Fibroblast of skin of left quadriceps (primary cell): ENCODE data around the gene KRTAP26-1.

Experiments
- DNase-seq, 2 experiments: peaks; one replicate each; pipeline ENCODE4 v3.0.0-alpha.2; 2013; ENCODE audit warnings: low read depth in 2 of 2

KRTAP26-1 gene, protein sequence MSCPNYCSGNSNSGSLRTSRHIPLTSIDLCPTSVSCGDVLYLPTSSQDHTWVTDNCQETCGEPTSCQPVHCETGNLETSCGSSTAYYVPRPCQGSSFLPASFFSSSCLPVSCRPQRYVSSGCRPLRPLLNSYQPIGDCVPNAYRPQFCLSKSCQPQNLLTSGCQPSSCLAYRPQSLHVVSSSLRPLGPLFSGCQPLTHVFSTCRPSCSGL

DNA sequence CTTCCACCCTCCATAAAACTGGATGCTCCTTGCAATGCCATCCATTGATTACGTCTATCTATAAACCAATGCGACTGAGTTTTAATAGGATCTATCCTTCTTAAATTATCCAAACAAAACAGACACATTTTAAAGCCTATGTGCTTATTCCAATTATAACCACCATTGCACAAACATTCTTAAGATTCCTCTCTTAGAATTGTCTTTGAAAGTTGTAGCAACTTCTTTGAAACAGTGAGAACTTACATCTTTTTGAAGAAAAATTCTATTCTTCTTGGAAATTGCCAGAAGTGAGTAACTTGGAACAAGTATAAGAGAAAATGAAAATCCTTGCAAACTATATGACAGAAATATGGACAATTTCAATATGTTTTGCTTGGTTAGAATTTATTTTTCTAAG, at the start of gene KRTAP26-1:
TSS of gene KRTAP26-1 (minus strand) at position 101 of the 400 bp plus-strand sequence. CDS start 280 bp downstream, outside the sequence.
- DNase-seq = no peak

DNA sequence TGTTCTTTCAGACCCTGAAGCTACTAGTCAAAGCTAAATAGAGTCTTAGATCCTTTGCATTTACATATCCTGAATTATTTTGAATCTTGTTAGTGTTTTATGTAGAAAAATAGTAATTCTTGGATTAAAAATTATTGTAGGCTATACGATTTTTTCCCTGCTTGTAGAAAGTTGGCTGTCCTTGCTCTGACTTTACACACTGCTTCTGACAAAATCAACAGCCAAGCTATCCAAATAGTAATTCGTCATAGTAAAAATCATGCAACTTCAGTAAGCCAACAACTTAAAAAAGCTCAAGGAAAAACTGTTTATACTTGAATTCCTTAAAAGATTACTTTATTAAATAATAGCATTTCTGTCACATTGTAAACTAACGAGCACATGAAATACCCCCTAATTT, 35.8 kb upstream of the KRTAP26-1 start:
- no peak for DNase-seq

DNA sequence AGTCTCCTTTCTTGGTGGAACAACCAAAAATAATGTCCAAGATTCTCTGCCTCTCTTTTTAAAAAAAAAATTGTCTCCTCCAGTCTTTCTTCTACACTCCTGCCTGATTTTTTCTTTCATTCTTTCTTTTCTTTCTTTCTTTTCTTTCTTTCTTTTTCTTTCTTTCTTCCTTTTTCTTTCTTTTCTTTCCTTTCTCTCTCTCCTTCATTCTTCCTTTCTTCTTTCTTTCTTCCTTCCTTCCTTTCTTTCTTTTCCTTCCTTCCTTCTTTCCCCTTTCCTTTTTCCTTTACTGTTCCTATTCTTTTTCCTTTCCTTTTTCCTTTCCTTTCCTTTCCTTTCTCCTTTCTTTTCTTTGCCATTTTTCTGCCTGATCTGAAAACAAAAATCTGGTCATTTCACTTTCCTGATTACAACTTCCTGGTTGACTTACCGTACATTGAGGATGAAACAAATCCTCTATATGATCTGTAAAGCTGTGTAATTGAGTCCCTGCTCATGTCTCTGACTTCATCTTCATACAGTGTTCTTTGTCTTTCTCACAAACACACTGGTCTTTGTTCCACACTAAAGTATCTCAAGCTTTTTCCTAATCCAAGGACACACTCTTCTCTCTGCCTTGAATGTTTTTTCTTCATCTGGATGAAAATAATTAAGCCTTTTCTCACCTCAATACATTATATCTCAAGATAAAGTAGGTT, 34.3 kb upstream of the KRTAP26-1 start:
- DNase-seq = no peak

DNA sequence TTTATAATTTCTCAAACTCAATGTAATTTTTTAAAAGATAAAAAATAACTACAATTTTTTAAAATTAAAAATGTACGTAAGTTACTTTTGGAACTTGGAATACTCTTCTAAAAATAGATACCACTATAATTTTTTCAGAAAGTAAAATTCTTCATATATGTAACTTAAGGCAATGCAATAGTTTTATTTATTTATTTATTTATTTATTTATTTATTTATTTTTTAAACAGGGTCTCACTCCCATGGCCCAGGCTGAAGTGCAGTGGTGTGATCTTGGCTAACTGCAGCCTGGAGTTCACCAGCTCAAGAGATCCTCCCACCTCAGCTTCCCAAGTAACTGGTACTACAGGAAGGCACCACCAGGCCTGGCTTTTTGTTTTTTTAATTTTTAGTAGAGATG, 31.4 kb upstream of the KRTAP26-1 start:
- DNase-seq = no peak

DNA sequence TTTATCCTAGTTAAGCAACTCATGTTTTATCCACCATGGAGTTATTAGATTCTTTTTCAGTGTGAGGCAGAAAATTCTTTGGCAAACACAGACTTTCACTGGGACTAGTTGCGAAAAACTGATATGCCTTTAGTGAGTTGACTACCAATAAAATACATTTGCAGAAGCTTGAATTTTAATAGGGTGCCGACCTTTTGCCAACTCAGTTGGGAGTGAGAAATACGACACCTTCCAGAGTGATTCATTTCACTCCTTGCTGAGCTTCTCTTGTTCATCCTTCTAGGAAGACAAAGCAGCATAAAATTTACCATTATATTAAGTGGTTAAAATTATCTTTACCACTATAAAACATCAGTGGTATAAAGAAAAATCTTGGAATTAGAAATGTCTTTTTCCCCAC, 29.5 kb upstream of the KRTAP26-1 start:
- DNase-seq = no peak

DNA sequence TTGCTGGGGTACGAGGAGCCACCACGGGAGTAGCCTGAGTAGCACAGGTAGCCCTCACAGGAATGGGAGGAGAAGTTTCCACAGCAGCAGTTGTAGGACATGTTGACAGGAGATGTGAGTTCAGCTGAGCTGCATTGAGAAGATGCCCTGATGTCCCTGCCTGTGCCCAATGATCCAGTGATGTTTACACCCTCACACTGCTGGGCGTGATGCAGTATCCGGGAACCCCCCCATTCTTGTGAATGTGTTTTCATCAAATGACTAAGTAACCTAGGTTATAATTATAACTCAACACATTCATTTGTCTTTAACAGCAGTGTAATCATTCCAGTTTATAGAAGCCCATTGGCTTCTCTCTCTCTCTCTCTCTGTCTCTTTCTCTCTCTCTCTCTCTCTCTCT, 28.4 kb upstream of the KRTAP26-1 start, which contains the start of gene KRTAP23-1:
TSS of gene KRTAP23-1 (minus strand) at position 101 of the 400 bp plus-strand sequence. CDS start at position 101, 0 bp downstream.
- no peak for DNase-seq

DNA sequence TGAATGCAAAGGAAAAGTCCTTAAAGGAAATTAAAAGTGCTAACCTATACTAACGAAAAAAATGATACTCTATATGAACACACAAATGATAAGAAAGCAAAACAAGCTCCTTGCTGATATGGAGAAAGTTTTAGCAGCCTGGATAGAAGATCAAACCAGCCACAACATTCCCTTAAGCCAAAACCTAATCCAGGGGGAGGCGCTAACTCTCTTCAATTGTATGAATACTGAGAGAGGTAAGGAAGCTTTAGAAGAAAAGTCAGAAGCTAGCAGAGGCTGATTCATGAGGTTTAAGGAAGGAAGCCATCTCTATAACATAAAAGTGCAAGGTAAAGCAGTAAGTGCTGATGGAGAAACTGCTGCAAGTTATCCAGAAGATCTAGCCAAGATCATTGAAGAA, 24.9 kb upstream of the KRTAP26-1 start:
- no peak for DNase-seq

DNA sequence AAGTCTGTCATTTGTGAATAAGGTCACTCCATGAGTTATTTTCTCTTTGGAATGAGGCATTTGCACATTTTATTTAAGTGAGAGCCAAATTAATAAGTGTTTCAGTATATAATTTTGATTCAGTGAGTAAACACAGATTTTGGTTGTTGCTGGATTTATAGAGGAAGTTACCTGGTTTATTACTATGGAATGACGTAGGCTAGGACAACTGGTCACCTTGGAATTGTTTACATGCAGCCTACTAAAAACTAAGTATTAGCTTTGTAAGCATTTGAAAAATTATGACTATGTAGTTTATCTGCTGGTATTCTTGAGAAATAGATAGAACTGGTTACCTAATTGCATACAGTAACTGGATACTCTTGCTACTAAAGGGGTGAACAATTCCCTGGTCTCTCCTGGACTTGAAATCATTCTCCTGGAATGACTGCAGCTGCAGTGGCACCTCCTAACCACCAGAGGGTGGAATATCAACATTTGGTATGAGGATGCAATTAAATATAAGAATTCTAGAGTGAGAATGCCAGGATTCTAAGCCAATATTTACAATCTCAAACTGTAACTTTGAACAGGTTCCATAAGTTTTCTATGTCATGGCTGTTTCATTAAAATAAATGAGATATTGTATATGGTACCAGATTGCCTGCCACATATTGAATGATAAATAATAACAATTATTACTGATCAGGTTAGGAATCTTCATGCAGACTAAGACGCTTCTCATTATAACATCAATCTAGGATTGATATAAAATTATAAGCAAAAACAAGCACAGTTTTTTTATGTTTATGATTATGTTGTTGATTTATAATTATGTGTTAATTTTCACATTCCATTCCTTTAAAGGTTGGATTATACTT, 20.8 kb upstream of the KRTAP26-1 start:
- DNase-seq = peak in 1 of 2 experiments; percentile 13

DNA sequence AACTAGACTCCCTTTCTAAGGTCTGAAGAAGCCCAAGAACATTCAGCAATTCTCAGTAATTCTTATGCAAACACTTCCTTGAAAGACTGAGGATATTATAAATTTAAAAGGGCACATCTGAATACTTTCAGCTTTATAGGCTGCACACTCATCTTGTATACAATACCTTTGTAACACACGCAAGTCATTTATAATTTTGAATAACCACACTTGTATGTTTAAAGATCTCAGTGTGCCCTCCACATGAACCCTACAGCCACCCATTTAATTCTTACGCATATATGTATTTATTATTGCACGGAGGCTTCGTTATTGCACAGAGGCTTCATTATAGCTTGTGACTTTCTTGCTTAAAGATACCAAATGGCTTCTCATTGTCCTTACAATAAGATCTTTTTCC, 18.6 kb upstream of the KRTAP26-1 start:
- DNase-seq = no peak

DNA sequence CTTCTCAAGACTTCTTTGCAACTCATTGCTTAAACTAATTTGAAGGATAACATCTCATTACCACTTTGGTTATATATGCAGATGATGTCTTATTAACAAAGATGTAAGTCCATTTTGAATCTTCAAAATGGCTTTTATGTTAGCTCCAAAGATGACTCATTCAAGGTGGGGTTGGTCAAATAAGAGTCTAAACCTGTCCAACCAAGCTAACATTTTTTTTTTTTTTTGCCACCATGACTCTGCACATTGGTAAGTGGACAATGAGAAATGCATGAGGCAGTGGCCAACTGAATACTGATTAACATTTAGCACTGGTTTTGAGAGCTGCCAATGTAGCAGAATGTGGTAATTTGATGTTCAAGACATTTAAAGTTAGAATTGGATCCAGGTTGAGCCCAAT, 17.7 kb upstream of the KRTAP26-1 start:
- no peak for DNase-seq

DNA sequence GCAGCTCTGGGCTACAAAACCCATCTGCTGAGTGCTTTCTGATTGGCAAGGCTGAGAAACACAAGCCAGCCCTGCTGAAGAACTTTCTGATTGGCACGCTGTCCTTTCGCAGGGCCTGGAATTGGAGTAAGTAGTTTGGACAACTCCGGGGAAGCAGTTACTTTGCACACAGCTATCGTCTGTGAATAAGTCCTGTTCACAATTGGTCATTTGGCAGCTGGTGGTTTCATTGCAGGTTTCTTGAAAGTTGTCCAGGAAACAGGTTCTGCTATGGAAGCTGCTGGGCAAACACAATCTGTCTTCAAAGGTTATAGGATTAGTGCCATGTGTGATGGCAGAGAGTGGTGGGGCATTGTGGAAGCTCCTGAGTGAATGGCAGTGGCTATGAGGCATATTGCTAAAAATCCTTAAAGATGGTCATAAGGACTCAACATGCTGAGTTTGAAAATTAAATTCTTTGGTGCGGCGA, 17.2 kb upstream of the KRTAP26-1 start, which contains the start of gene KRTAP27-1:
TSS of gene KRTAP27-1 (minus strand) at position 419 of the 469 bp plus-strand sequence. CDS start at position 393, 26 bp downstream.
- DNase-seq = no peak

DNA sequence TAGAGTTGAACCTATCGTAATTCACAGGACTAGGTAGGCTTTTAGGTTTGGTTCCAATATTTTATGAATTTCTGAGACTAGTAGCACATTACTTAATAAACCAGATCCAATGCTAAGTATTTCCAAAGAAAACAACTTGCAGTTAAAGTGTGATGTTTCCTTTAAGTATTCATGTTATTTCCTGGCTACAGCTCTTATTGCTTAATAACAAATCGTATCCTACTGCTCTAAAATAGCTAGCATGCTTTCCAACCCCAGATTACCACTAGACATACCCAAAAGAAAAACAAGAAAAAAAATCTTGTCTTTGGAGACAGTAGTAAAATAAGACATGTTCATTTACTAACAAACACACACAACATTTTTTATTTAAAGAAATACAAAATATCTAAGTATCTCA, 16.5 kb upstream of the KRTAP26-1 start:
- peak; percentile 6 to 23 for DNase-seq

DNA sequence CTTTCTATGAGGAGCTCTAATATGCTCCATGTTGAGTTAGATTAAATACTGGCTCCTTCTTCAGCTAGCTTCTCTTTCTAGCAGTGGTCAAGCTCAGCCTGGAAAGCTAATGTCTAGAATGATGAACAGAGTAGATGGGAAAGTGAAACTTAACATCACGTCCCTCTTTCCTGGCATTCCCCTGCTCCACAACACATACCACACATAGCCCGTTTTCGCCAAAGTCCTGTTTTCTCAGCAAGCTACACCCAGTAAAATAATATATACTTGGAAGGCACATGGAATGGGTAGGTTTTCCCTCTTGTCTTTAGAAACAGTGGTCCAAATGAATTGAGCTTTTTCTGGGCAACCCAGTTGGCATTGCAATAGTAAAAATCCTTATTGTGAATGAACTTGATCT, 13.6 kb upstream of the KRTAP26-1 start:
- DNase-seq = no peak

DNA sequence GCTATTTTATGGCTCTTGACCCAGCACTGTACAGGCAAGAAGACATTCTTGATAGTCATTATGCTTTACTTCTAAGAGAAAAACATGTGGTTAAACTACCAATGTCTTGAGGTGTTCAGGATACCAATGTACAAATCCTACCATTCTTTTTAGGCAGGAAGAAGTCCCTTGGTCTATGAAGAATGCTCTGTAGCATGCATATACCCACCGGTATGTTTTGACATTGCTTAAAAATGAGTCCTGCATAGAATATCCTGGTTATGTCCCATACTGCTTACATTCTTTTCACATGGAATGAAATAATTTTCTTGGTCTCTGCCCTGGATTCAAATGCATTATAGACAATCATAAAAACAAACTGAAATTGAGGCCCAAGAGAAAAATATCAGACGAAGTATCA, 12.6 kb upstream of the KRTAP26-1 start:
- DNase-seq = no peak

DNA sequence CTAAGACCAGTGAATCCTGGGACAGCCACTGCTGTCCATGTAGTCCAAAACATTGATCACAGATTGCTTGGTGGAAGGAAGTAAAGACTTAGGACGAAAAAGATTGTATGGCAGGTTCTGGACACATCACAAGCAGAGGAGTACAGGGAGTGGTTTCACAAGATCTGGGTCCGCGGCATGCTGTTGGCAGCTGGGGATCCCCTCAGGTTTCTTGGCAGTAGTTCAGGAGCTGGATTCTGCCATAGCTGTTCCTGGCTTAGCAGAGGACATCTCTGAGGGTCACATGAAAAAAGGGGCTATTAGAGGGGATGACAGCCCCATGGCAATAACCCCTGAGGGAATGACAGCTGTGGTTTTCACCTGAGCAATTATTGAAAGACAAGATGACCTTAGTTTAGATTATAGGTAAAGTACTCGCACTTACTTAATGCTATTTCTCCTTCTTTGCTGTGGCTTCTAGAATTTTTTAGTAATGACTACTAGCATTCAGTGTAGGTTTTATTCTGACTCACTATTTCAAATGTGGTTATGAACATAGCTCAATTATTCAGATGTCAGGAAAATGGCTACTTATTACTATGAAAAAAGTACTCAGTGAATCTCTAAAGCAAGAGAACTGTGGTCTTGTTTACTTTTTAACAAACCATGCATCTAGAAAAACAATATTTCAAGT, 9.2 kb upstream of the KRTAP26-1 start:
- peak in 1 of 2 experiments; percentile 1 for DNase-seq

DNA sequence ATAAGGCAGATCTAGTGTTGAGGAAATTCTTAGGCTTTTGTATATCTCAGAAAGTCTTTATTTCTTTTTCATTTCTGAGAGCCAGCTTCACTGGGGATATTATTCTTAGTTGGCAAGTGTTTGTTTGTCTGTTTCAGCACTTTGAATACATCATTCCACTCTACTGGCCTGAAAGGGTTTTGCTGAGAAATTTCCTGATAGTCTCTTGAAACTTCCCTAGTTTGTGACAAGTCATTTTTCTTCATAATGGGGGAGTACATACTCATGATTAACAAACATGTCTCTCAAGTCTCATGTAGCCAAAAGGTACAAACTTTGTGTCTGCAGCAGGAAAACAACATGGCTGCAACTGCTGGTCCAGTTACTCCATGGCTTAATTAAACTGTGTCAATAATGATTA, 6.3 kb upstream of the KRTAP26-1 start:
- DNase-seq = no peak

DNA sequence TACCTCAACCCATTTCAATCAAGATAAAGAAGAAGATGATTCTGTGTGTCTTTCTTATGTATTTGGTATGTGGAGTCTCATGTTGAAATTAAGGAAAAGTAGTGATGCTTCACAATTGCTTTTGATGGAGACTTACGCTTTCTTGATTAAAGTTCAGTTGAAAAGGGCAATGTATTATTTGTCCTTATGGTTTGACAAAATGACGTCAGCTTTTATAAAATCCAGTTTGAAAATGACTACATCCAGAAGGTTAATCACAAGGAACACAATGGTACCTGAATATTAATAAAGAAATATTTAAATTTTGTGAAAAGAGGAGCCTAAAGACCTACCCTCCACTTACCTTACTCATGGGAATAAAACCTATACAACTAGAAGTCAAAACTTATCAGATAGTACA, 4.4 kb downstream of the KRTAP26-1 start:
- DNase-seq = no peak

DNA sequence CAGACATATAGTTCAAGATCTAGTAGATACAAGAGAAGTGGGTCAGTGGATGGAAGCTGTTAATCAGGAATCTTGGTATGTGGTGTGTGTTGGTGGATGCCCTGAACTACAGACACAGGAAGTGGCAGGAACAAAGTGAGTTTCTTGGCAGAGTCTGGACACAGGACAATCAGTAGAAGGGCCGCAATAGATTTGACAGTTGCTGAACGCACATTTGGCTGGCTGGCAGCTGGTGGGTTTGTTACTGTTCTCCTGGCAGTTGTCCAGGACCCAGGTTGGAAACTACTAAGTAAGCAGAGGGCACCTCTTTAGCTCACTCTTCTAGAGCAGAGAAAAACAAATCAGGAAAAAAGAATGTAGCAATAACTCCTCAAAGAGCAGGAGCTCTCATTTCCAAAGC, 13.2 kb downstream of the KRTAP26-1 start:
- DNase-seq = no peak

DNA sequence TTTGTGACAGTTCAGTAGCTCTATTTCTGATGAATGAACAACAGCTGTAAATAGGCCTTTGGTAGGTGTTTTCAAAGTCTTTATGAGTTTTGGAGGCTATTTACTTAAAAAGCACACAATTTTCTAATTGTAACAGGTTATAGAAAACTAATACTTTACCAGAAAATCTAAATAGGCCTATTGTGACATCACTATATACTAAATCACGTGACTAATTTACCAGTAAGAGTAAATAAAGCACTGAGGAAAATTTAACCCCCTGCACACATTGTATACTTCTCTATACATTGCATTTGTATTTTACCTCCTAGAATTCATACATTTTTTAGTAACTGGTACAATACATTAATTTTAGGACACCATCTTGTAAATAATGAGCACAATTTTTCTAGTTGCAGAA, 15.0 kb downstream of the KRTAP26-1 start:
- no peak for DNase-seq

DNA sequence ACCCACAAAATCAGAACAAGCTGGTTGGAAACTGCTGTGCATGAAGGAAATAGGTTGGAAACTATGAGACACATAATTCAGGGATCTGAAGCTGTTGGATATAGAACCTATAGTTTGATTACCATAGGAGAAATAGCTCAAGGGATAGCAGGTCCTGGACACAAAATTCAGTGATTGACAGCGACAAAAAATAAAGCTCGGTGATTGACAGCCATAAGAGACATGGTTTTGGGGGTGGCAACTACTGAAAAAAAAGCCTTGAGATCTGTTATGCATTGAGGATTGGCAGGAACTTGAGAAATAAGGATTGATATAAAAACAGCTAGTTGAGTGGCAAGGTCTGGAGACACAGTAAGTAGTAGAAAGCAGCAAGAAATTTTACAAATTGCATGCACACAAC, 30.9 kb downstream of the KRTAP26-1 start, which contains the start of gene KRTAP25-1:
TSS of gene KRTAP25-1 (minus strand) at position 300 of the 400 bp plus-strand sequence. CDS start at position 276, 24 bp downstream.
- no peak for DNase-seq

DNA sequence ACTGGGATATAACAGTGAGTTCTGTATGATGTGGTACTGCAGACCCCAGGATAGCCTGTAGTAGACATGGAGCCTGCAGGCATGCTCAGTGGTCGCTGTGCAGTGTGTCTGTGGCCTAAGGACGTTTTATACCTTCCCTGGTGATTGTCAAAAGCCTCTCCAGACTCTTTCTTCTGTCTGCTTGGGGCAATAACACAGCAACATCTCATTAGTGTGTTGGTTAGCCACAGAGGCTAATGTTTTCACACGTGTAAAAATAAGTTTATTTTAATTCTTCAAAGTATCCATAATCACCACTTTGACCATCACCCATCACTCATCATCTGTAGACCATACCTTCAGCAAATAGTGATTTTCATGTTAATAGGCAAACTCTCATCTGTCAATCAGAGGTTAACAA, 37.3 kb downstream of the KRTAP26-1 start, which contains the start of gene KRTAP24-1:
TSS of gene KRTAP24-1 (minus strand) at position 101 of the 400 bp plus-strand sequence. CDS start at position 83, 18 bp downstream.
- no peak for DNase-seq
